H1 (cell line): ENCODE measurements around the gene KIF13A. TPM values are rescaled to one million over a fixed set of nuclear protein-coding genes. Genes with fewer than 3 reads are reported as not detected.

ENCODE experiments used
- CTCF ChIA-PET: fragments of 300-600 bp; sonication (Branson Sonifier 250); formaldehyde crosslinking; loops from one replicate; lab custom pipeline; 2021; ENCODE audit not compliant: partially characterized antibody; lab: Charles Lee
- POLR2A ChIA-PET: fragments of 300-600 bp; sonication (Branson Sonifier 250); formaldehyde crosslinking; loops from one replicate; lab custom pipeline; 2021; ENCODE audit warnings: inconsistent platforms; ENCODE audit not compliant: partially characterized antibody; lab: Charles Lee
- DNase-seq, 2 experiments: peaks; one replicate each; pipeline versions ENCODE4 v3.0.0 to v3.0.0-alpha.2; 2010 to 2022; ENCODE audit warnings: low spot score in 2 of 2, low read depth in 1 of 2, mixed read lengths in 1 of 2
- FAIRE-seq: peaks from 2 replicates; lab custom pipeline; 2011; peaks lifted over from hg19 to GRCh38; lab: Jason Lieb, UNC
- H2AFZ ChIP-seq: 2 replicates; pipeline ENCODE4 v1.8.1; 2012; ENCODE audit warnings: low read length, inconsistent platforms
- H2AK5ac ChIP-seq: 2 replicates; pipeline ENCODE4 v1.6.1; 2013; ENCODE audit warnings: low read depth, low read length
- H2BK120ac ChIP-seq: replicated peaks from 2 replicates; pipeline ENCODE3; 2013; ENCODE audit warnings: low read depth, low read length, inconsistent platforms
- H2BK12ac ChIP-seq: 2 replicates; pipeline ENCODE4 v1.6.1; 2013; ENCODE audit warnings: low read depth, low read length
- H2BK15ac ChIP-seq: 2 replicates; pipeline ENCODE4 v1.6.1; 2013; ENCODE audit warnings: low read length
- H2BK20ac ChIP-seq: 2 replicates; pipeline ENCODE4 v1.6.1; 2013; ENCODE audit warnings: low read length
- H2BK5ac ChIP-seq: 2 replicates; pipeline ENCODE4 v1.6.1; 2013; ENCODE audit warnings: low read depth, low read length
- H3K14ac ChIP-seq: 2 replicates; pipeline ENCODE4 v1.6.1; 2013; ENCODE audit warnings: inconsistent platforms; ENCODE audit not compliant: insufficient read length
- H3K18ac ChIP-seq: 2 replicates; pipeline ENCODE4 v1.6.1; 2013; ENCODE audit warnings: low read length; ENCODE audit errors: extremely low read depth
- H3K23ac ChIP-seq: 2 replicates; pipeline ENCODE4 v1.6.1; 2013; ENCODE audit warnings: inconsistent platforms; ENCODE audit not compliant: insufficient read length
- H3K23me2 ChIP-seq: 2 replicates; pipeline ENCODE4 v1.6.1; 2013; ENCODE audit warnings: low read depth, low read length
- H3K27ac ChIP-seq: 2 replicates; pipeline ENCODE4 v1.6.1; 2011; ENCODE audit warnings: low read depth, low read length, inconsistent platforms
- H3K27me3 ChIP-seq, 4 experiments: replicated peaks in 1 of 4; 1 replicate in 1 of 4; 2 replicates in 3 of 4; pipeline versions ENCODE4 v1.6.1 to v1.8.1; 2011 to 2013; ENCODE audit warnings: low read length in 3 of 4, mild to moderate bottlenecking in 3 of 4, inconsistent platforms in 2 of 4, mixed read lengths in 2 of 4, moderate library complexity in 1 of 4; ENCODE audit not compliant: control insufficient read depth in 3 of 4, insufficient read depth in 3 of 4; ENCODE audit errors: extremely low read depth in 1 of 4
- H3K36me3 ChIP-seq, 4 experiments: 2 replicates each; pipeline versions ENCODE4 v1.6.1 to v1.8.1; 2011 to 2013; ENCODE audit warnings: mild to moderate bottlenecking in 4 of 4, low read length in 3 of 4, moderate library complexity in 2 of 4, control low read depth in 1 of 4, inconsistent platforms in 1 of 4; ENCODE audit not compliant: insufficient read depth in 4 of 4, control insufficient read depth in 2 of 4
- H3K4ac ChIP-seq: replicated peaks from 2 replicates; pipeline ENCODE3; 2013; ENCODE audit warnings: low read length, low read depth, mixed read lengths, inconsistent platforms; ENCODE audit not compliant: insufficient read length
- H3K4me1 ChIP-seq, 4 experiments: replicated peaks in 1 of 4; 1 replicate in 1 of 4; 2 replicates in 3 of 4; pipeline versions ENCODE4 v1.6.1 to v1.8.1; 2011 to 2013; ENCODE audit warnings: low read length in 3 of 4, inconsistent platforms in 2 of 4, mixed read lengths in 1 of 4; ENCODE audit not compliant: insufficient read depth in 4 of 4, control insufficient read depth in 3 of 4
- H3K4me2 ChIP-seq, 2 experiments: 2 replicates each; pipeline versions ENCODE4 v1.6.1 to v1.8.1; 2011 to 2013; ENCODE audit warnings: low read depth in 2 of 2, low read length in 2 of 2, control low read depth in 1 of 2, inconsistent platforms in 1 of 2, mild to moderate bottlenecking in 1 of 2; ENCODE audit not compliant: insufficient read depth in 1 of 2
- H3K4me3 ChIP-seq, 4 experiments: fragments of 200-600, 300-600 bp in 1 of 4; sonication (generic), shearing (Covaris generic), sonication (Bioruptor Twin) in 1 of 4; 2 replicates each; pipeline versions ENCODE4 v1.5.1 to v1.8.1; 2011 to 2016; ENCODE audit warnings: low read length in 4 of 4, low read depth in 3 of 4, control low read depth in 2 of 4, inconsistent platforms in 2 of 4, mild to moderate bottlenecking in 2 of 4, mixed read lengths in 1 of 4, moderate library complexity in 1 of 4; ENCODE audit not compliant: insufficient read depth in 2 of 4; ENCODE audit errors: extremely low read depth in 1 of 4
- H3K56ac ChIP-seq: replicated peaks from 2 replicates; pipeline ENCODE3; 2013; ENCODE audit warnings: low read depth, mild to moderate bottlenecking, mixed read lengths, low read length, inconsistent platforms; ENCODE audit not compliant: insufficient read length
- H3K79me1 ChIP-seq: 2 replicates; pipeline ENCODE4 v1.6.1; 2013; ENCODE audit warnings: low read depth, low read length, control low read depth
- H3K79me2 ChIP-seq, 2 experiments: 2 replicates each; pipeline versions ENCODE4 v1.6.1 to v1.8.1; 2012 to 2013; ENCODE audit warnings: low read length in 2 of 2, mild to moderate bottlenecking in 2 of 2, inconsistent platforms in 1 of 2; ENCODE audit not compliant: insufficient read depth in 2 of 2, control insufficient read depth in 1 of 2
- H3K9ac ChIP-seq, 4 experiments: replicated peaks in 1 of 4; 1 replicate in 1 of 4; 2 replicates in 3 of 4; pipeline versions ENCODE4 v1.6.1 to v1.8.1; 2011 to 2013; ENCODE audit warnings: low read depth in 3 of 4, low read length in 3 of 4, control low read depth in 2 of 4, mild to moderate bottlenecking in 2 of 4, moderate library complexity in 2 of 4, inconsistent platforms in 1 of 4; ENCODE audit errors: extremely low read depth in 1 of 4
- H3K9me3 ChIP-seq, 2 experiments: 2 replicates each; pipeline versions ENCODE4 v1.6.1 to v1.8.1; 2012 to 2013; ENCODE audit warnings: mild to moderate bottlenecking in 2 of 2, moderate library complexity in 2 of 2, control low read depth in 1 of 2, inconsistent platforms in 1 of 2, low read depth in 1 of 2, low read length in 1 of 2, mixed read lengths in 1 of 2; ENCODE audit not compliant: insufficient read depth in 2 of 2
- H4K20me1 ChIP-seq, 2 experiments: replicated peaks in 1 of 2; 2 replicates each; pipeline versions ENCODE3 to v1.8.1; 2011 to 2013; ENCODE audit warnings: inconsistent platforms in 2 of 2, low read length in 2 of 2, mild to moderate bottlenecking in 1 of 2; ENCODE audit not compliant: insufficient read depth in 2 of 2, control insufficient read depth in 1 of 2
- H4K5ac ChIP-seq: 2 replicates; pipeline ENCODE4 v1.6.1; 2013; ENCODE audit warnings: low read length, low read depth, mixed read lengths, inconsistent platforms; ENCODE audit not compliant: insufficient read length
- H4K8ac ChIP-seq: 2 replicates; pipeline ENCODE4 v1.8.0; 2013; ENCODE audit warnings: mild to moderate bottlenecking, moderate library complexity, low read length, inconsistent platforms; ENCODE audit not compliant: insufficient read depth; ENCODE audit errors: extremely low read depth
- H4K91ac ChIP-seq: replicated peaks from 2 replicates; pipeline ENCODE3; 2013; ENCODE audit warnings: low read length, mixed read lengths, inconsistent platforms; ENCODE audit not compliant: insufficient read length
- BCL11A ChIP-seq, 2 experiments: IDR thresholded peaks; one replicate each; pipeline ENCODE4 v1.6.1; 2011; ENCODE audit warnings: low read depth in 2 of 2, low read length in 2 of 2, mild to moderate bottlenecking in 2 of 2
- JUN ChIP-seq: IDR thresholded peaks from 2 replicates; pipeline ENCODE4 v1.6.1; 2011; ENCODE audit warnings: low read depth, mild to moderate bottlenecking, improper control_type of control experiment, low read length
- JUND ChIP-seq: IDR thresholded peaks from 2 replicates; pipeline ENCODE4 v1.6.1; 2011; ENCODE audit warnings: mild to moderate bottlenecking, improper control_type of control experiment, low read length
- NANOG ChIP-seq: IDR thresholded peaks from 2 replicates; pipeline ENCODE4 v1.6.1; 2011; ENCODE audit warnings: low read length, low read depth, mild to moderate bottlenecking, inconsistent platforms; ENCODE audit not compliant: insufficient read depth, poor library complexity, severe bottlenecking
- NRF1 ChIP-seq: IDR thresholded peaks from 2 replicates; pipeline ENCODE4 v1.6.1; 2011; ENCODE audit warnings: mild to moderate bottlenecking, low read depth, low read length, improper control_type of control experiment
- SIRT6 ChIP-seq: IDR thresholded peaks from one replicate; pipeline ENCODE4 v1.7.1; 2012; ENCODE audit warnings: low read length, inconsistent platforms
- SIX5 ChIP-seq: IDR thresholded peaks from 2 replicates; pipeline ENCODE4 v1.6.1; 2011; ENCODE audit warnings: mild to moderate bottlenecking, low read depth, low read length
- SP4 ChIP-seq: IDR thresholded peaks from 2 replicates; pipeline ENCODE4 v1.6.1; 2012; ENCODE audit warnings: low read length, inconsistent platforms
- SRF ChIP-seq: IDR thresholded peaks from 2 replicates; pipeline ENCODE4 v1.6.1; 2011; ENCODE audit warnings: mild to moderate bottlenecking, low read depth, low read length, moderate library complexity
- TAF1 ChIP-seq: IDR thresholded peaks from 2 replicates; pipeline ENCODE4 v1.6.1; 2011; ENCODE audit warnings: mild to moderate bottlenecking, low read depth, low read length
- TEAD4 ChIP-seq: IDR thresholded peaks from 2 replicates; pipeline ENCODE4 v1.6.1; 2012; ENCODE audit warnings: low read depth, low read length, inconsistent platforms, mixed read lengths
- WGBS, 2 experiments: shearing (Covaris generic) in 1 of 2; methylation state at CpG; one replicate each; pipeline versions ENCODE4 v1.1.6 to v1.1.7; 2013 to 2015; ENCODE audit warnings: low lambda C conversion rate in 2 of 2, mixed read lengths in 2 of 2, inconsistent platforms in 1 of 2, low coverage in 1 of 2, missing lambda C conversion rate in 1 of 2; ENCODE audit not compliant: insufficient replicate concordance in 2 of 2, insufficient coverage in 1 of 2, insufficient read length in 1 of 2; ENCODE audit errors: extremely low coverage in 1 of 2, missing lambda C conversion rate in 1 of 2; 5-methylcytosine and 5-hydroxymethylcytosine counted together
- polyA plus RNA-seq, 7 experiments: library from polyadenylated mRNA; depleted of rRNA in 3 of 7; stranded (reverse) in 5 of 7; unstranded in 2 of 7; fragments of >200 nt in 5 of 7; fragments of 200-250 nt in 2 of 7; gene quantifications; 1 replicate in 5 of 7; 2 replicates in 1 of 7; 4 replicates in 1 of 7; pipeline versions ENCODE4 v1.2.1 to v1.2.3, GENCODE V29; 2011 to 2013; ENCODE audit warnings: missing spikeins in 2 of 7, mixed read lengths in 2 of 7
- total RNA-seq: library from RNA; stranded (reverse); fragmentation: NEBNext Ultra II Directional; extraction: Animal tissue kit (Norgen Biotek cat#: 25700); gene quantifications from 2 replicates; pipeline ENCODE4 v1.2.1, GENCODE V29; 2021

The KIF13A gene
- total and polyA plus RNA-seq, 2 of the 8 experiments (the other 6 are each of a cell fraction or from before 2014, with no cell fraction given), result 14.7 to 40.8 TPM

DNA sequence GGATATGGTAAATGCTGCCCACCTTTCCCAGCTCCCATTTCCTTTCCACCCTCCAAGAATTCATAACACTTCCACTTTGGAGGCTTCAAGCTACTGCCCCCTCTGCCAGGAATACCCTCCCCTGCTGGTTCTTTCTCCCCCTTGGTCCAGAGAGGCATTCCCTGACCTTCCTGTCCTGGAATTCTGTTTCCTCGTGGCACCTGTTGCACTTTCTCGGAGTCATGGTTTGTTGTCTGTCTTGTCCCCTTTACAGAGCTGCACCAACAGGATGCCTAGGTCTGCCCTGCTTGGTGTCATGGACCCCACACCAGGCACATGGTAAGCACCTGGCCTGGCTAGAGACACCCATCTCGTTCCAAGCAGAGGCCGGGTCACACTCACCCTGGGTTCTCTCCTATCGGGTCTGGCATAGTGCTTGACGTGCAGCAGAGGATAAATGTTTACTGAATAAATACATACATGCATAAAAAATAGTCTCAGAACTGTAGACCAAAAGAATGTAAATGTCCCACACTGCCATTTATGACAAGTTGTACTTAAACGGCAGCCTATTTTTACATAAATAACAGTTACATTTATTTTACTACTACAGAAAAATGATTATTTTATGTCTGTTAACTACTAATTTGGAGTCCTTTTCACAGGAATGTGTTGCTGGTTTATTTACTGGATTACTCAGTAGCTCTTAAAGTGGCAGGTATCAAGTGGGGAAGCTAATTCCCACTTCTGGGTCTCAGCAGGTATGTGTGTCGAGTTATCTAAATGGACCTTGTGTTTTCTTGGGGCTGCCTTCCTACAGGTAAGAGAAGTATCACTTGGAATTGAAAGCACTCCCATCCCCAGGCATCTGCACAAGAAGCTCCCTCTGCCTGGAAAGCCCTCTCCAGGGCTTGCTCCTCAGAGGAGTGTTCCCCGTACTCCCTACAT lies 69.3 kb downstream of the KIF13A start:
- peaks cover 0 to 89% of the 10 kb centered on the region in 2 experiments; a peak in 2 of 4 replicates for H3K79me2 ChIP-seq
- peaks cover 0 to 13% (median 11%) of the 10 kb centered on the region in 4 experiments; a peak in 6 of 7 replicates for H3K4me1 ChIP-seq
- no peaks in the 10 kb centered on the region for H3K27me3 ChIP-seq
- DNase-seq (no peak), FAIRE-seq (no peak)
- peak overlapping the region; percentile 50; the same call in 1 of the 2 replicates for H2BK15ac ChIP-seq
- H4K8ac ChIP-seq, result no peak overlapping the region
- no peaks in the 10 kb centered on the region for H4K20me1 ChIP-seq
- H3K14ac ChIP-seq, result no peak overlapping the region
- no peaks in the 10 kb centered on the region for H3K9me3 ChIP-seq
- POLR2A ChIA-PET, result no interaction called here
- H4K91ac ChIP-seq, result no peak overlapping the region
- no peak overlapping the region for H2BK20ac ChIP-seq
- no peak overlapping the region for H3K4ac ChIP-seq
- no peaks in the 10 kb centered on the region for H3K36me3 ChIP-seq
- H3K79me1 ChIP-seq, result peaks cover 6% of the 10 kb centered on the region
- no peak overlapping the region for H2AFZ ChIP-seq
- H3K23ac ChIP-seq, result no peak overlapping the region
- H2AK5ac ChIP-seq, result peak overlapping the region; percentile 77; the same call in 1 of the 2 replicates
- no peak overlapping the region for H3K18ac ChIP-seq
- H3K4me3 ChIP-seq, result no peak overlapping the region
- H3K27ac ChIP-seq, result no peak overlapping the region
- no peaks in the 10 kb centered on the region for H3K23me2 ChIP-seq
- H4K5ac ChIP-seq, result no peak overlapping the region
- no peak overlapping the region for H3K9ac ChIP-seq
- no peak overlapping the region for H2BK5ac ChIP-seq
- H3K4me2 ChIP-seq, result no peak overlapping the region
- no peak overlapping the region for H3K56ac ChIP-seq
- no peak overlapping the region for H2BK12ac ChIP-seq
- CTCF ChIA-PET, result interaction anchor here (0.9 to 1.6 kb wide), 2 partner anchors 8 to 13 kb away, joined by 3 read pairs; no protein-coding TSS in a partner anchor
- H2BK120ac ChIP-seq, result no peak overlapping the region
- 85% methylated on average over 9 of the region's 9 CpGs; no CpG with 5 or more reads in 1 of the 2 experiments for WGBS, 2 experiments
- no peak for TF ChIP-seq SP4
- TF ChIP-seq BCL11A (IDR thresholded peaks at IDR 0.05; ENCODE audit: low read depth in 2 of 2, low read length in 2 of 2), result no peak
- TF ChIP-seq TAF1, result no peak
- TF ChIP-seq SRF, result no peak
- no peak for TF ChIP-seq JUN
- no peak for TF ChIP-seq JUND
- TF ChIP-seq SIRT6, result no peak
- no peak for TF ChIP-seq NRF1
- no peak for TF ChIP-seq SIX5
- no peak for TF ChIP-seq NANOG
- no peak for TF ChIP-seq TEAD4
